HG02943 (cell line): ENCODE data around the gene STXBP6.

ENCODE experiments used
- ATAC-seq: cut with Tn5 transposase; IDR thresholded peaks from one replicate; pipeline ENCODE4 v1.9.1; 2021; ENCODE audit warnings: mild to moderate bottlenecking, low read depth, moderate library complexity; ENCODE audit not compliant: unreplicated experiment

Gene STXBP6

DNA sequence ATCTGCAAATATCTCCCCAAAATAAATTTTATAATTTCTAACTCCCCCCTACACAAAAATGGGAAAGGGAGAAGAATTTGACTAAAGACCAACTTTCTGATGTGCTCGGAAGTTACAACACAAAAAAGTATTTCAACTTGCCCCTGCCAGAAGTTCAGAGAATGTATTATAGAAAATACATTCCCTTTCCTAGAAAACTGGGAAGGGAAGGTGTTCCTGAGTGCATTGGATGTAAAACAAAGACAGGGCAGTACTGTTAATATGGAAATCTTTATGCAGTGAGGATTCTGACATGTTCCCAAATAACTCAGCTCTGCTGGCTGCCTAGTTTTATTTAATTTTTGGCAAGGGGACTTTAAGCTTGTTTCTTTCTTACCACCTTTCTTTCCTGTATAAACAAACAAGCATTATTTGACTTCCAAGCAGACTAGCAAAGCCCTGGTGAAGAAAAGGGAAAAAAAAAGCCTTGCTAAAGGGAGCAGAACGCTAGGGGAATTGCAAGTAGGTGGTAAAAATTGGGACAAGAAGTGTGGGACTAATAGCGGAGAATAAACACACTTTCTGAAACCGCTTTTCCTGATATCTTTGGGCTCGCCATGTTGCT, 124.1 kb downstream of the STXBP6 start:
- no peak for ATAC-seq

- ATAC-seq, result no peak
Measured at GRCh38 chr14:24924544-24924943, 125.4 kb downstream of the STXBP6 start.

DNA sequence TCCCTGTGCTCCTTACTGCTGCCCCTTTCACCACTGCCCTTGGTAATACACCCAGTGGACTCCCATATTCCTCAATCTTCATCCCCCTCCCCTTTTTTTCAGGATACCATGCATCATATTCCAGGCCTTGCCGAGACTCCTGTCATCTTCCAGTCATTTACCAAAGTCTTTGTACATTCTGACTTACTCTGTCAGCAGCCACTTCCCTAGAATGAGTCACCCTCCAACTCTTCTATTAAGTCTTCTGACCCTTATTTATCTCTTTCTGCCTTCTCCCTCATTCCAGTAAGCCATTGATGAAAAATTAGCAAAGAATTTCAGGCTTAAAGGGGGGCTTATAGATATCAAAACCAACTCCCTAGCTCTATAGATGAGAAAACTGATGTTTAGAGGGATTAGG, 128.0 kb downstream of the STXBP6 start:
- no peak for ATAC-seq

DNA sequence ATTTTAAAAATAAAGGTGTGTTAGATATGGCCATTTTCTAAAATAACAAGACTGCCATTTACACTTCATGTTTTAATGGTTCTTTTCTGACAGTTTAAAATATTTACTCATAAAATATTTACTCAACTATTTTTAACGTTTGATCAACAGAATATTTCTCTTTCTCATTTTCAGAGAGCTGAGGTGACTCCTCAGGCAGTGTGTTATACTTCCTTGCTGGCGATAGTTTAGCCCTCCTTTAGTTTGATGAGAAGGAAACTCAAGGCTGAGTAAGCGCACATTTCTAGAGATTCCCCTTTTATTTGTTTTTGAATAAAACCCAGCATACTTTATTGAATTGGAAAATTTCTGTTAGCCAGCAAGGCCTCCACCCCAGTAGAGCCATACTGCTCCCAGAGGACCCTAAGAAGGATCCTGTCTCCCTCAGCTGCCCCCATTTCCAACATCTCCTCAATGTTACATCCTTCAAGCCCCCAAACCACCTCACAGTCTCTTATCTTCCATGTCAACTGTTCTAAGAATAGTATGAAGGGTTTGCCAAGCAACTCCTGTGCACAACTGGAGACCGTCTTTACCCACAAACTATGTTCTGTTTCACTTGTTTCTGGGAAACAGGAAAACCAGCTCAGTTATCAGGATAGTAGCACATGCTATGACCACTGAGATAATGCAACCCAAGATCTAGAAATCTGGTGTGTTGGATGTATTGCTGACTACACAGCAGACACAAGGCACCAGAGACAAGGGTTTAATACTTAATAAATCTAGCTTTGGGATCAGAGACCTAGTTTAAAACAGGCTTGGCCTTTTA, 129.5 kb downstream of the STXBP6 start:
- ATAC-seq, result no peak

DNA sequence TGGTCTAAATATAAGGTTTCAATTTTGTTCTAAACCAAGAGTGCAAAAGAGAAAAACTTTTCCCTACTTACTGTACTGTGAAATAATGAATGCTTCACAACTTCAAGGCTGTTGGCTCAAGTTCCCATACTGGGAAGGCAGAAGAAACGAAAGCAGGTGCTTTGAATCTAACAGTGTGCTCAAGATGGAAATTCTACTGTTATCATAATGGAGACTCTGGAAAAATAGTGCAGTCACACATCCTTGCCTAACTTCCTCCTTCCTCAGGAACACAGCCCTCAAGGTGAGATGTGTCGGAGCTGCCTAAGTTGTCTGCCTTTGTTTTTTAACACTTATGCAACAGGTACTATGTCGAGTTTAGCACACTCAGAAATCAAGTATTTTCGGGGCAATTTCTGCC, 131.1 kb downstream of the STXBP6 start:
- ATAC-seq, result no peak

- ATAC-seq, result no peak
Measured at GRCh38 chr14:24915958-24916595, 133.9 kb downstream of the STXBP6 start.

- no peak for ATAC-seq
Measured at GRCh38 chr14:24915403-24915921, 134.5 kb downstream of the STXBP6 start.

DNA sequence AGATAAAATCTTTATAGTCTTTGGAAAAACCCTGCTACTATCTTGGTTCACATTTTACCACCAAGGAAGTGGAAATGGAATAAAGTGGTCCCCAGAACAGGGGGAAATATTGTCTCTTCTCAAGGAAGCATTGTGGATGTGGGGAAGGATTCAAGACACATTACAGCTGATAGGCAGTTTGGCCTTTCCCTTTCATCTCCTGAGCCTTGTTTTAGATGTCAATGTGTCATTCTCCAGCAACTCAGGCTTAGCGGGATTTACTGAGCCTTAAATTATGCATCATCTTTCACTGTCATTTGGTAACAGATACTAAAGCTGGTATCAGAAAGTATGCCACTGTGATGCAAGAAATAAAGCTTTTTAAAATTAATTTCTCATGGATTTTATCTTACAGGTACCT, 136.2 kb downstream of the STXBP6 start:
- ATAC-seq, result no peak

- ATAC-seq, result no peak
Measured at GRCh38 chr14:24913021-24913420, 136.9 kb downstream of the STXBP6 start.

- no peak for ATAC-seq
Measured at GRCh38 chr14:24911324-24912109, 138.4 kb downstream of the STXBP6 start.

GRCh38 chr14:24910408-24910986, 139.4 kb downstream of the STXBP6 start:
- no peak for ATAC-seq

- no peak for ATAC-seq
Measured at GRCh38 chr14:24909523-24910302, 140.2 kb downstream of the STXBP6 start.

- ATAC-seq, result no peak
Measured at GRCh38 chr14:24908592-24909236, 141.2 kb downstream of the STXBP6 start.

DNA sequence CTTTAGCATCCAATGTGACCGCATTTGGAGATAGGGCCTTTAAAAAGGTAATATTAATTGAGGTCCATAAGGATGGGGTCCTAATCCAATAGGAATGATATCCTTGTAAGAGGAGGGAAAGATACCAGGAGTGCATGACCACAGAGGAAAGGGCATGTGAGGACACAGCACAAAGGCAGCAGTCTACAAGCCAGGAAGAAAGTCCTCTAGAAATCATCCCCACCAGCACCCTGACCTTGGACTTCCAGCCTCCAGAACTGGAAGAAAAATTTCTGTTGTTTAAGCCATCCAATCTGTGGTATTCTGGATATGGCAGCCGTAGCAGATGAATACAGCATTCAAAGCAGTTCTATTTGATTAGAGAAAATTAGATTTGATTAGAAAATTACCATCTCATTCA, 145.4 kb downstream of the STXBP6 start:
- no peak for ATAC-seq

- ATAC-seq, result no peak
Measured at GRCh38 chr14:24903337-24903736, 146.6 kb downstream of the STXBP6 start.

DNA sequence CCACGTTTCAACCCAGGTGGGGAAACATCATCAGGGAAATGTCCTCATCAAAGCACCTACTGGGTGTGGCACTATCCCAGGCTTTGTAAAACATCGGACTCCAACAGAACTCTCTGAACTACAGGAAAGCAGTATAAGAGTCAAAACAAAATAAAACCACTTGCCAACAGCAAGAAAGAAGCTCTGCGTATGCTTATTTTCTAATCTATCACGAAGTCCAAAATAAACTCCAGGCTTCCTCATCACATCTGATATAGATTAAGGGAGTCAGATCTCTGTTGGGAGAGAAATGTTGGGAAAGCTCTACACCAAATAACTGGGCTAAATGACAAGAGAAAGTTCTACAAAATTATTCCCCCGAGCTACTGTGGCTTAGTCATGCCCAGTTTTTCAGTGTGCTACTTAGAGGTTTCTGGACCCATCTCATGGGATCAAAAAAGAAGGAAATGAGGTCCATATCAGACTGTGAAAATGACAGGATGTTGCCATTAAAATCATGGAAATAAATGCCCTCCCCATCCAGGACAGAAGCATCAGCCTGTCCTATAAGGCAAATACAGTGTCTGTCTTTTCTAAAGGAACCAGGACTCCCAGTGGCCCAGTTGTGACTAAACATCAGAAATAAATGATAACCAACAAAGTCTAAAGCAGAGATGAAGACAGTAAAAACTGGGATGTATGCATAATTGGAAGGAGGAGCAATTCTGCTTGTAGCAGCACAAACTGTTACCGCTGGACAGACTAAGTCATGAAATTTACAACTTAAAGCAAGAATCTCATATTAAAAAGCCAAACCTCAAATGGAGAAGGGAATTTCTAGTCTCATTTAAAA, 149.5 kb downstream of the STXBP6 start:
- ATAC-seq, result no peak

GRCh38 chr14:24897793-24898192, 152.2 kb downstream of the STXBP6 start:
- no peak for ATAC-seq

DNA sequence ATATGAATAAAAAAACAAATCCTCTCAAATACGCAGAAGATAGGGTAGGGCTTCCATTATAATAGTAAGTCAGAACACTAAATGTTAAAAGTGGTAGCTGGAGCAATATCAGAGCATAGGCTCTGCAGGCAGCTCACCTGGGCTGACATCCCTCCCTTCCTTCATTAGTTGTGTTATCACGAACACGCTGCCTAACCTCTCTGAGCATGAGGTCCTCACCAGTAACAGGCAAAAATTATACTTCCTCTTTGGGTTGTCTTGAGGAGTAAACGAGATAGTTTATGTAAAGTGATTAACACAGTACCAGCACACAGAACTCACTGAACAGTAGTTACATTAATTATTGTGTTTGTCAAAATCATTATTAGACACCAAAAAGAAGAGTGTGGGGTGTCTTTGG, 154.3 kb downstream of the STXBP6 start:
- no peak for ATAC-seq
